A549 (cell line): ENCODE data around the gene C8A. TPM values are rescaled to one million over a fixed set of nuclear protein-coding genes. Genes with fewer than 3 reads are reported as not detected.

Source experiments
- ATAC-seq, 2 experiments: fragments of 200-7000 bp in 1 of 2; fragments of >200 bp in 1 of 2; cut with Nextera tagmentation in 1 of 2; cut with Tn5 transposase in 1 of 2; 3 replicates each; pipeline versions ENCODE4 v1.8.0 to v1.9.1; 2018 to 2020; ENCODE audit warnings: mild to moderate bottlenecking in 1 of 2, moderate library complexity in 1 of 2
- CTCF ChIA-PET: fragments of 300-600 bp; sonication (Branson Sonifier 250); formaldehyde crosslinking; extraction: SDS; loops from one replicate; lab custom pipeline; 2021; ENCODE audit warnings: antibody characterized with exemption, inconsistent platforms; lab: Yijun Ruan, JAX
- POLR2A ChIA-PET: fragments of 350-600 bp; formaldehyde crosslinking; extraction: SDS; loops from one replicate; lab custom pipeline; 2021; ENCODE audit warnings: antibody characterized with exemption, inconsistent platforms; lab: Yijun Ruan, JAX
- DNase-seq, 2 experiments: peaks; one replicate each; pipeline versions ENCODE4 v3.0.0 to v3.0.0-alpha.2; 2011 to 2016; ENCODE audit warnings: low read depth in 1 of 2, low spot score in 1 of 2
- FAIRE-seq: peaks from 2 replicates; lab custom pipeline; 2011; peaks lifted over from hg19 to GRCh38; lab: Jason Lieb, UNC
- H3K27ac ChIP-seq, 2 experiments: fragments of >200 bp; sonication (Bioruptor Twin); formaldehyde crosslinking; 3 replicates each; pipeline ENCODE4 v1.5.1; 2016 to 2017
- H3K4me1 ChIP-seq: fragments of >200 bp; sonication (Bioruptor Twin); formaldehyde crosslinking; 3 replicates; pipeline ENCODE4 v1.6.1; 2016
- H3K4me2 ChIP-seq: fragments of >200 bp; sonication (Bioruptor Twin); formaldehyde crosslinking; 3 replicates; pipeline ENCODE4 v1.6.1; 2016
- H3K4me3 ChIP-seq: fragments of >200 bp; sonication (Bioruptor Twin); formaldehyde crosslinking; 3 replicates; pipeline ENCODE4 v1.5.1; 2016
- H3K9me3 ChIP-seq: fragments of >200 bp; sonication (Bioruptor Twin); formaldehyde crosslinking; 3 replicates; pipeline ENCODE4 v1.6.1; 2016
- BCL3 ChIP-seq: fragments of >200 bp; sonication (Bioruptor Twin); formaldehyde crosslinking; IDR thresholded peaks from 3 replicates; pipeline ENCODE4 v1.6.1; 2016
- CBX8 ChIP-seq: fragments of 200-600 bp; sonication (generic); IDR thresholded peaks from 2 replicates; pipeline ENCODE4 v1.6.1; 2016
- CHD2 ChIP-seq: fragments of 150-350 bp; IDR thresholded peaks from 2 replicates; pipeline ENCODE4 v1.6.1; 2014; ENCODE audit warnings: low read length; ENCODE audit not compliant: partially characterized antibody
- EHF ChIP-seq: fragments of 250-450 bp; sonication (Bioruptor Pico); IDR thresholded peaks from 2 replicates; pipeline ENCODE4 v1.5.0; 2020; ENCODE audit warnings: mild to moderate bottlenecking
- EP300 ChIP-seq, 2 experiments: fragments of >200 bp; sonication (Bioruptor Twin); formaldehyde crosslinking; IDR thresholded peaks; 2 replicates in 1 of 2; 3 replicates in 1 of 2; pipeline ENCODE4 v1.6.1; 2016 to 2017
- FOSB ChIP-seq: fragments of 250-450 bp; sonication (Bioruptor Pico); IDR thresholded peaks from 2 replicates; pipeline ENCODE4 v1.5.0; 2020; ENCODE audit warnings: mild to moderate bottlenecking, moderate library complexity
- FOSL2 ChIP-seq, 2 experiments: fragments of 450-650 bp in 1 of 2; fragments of >200 bp in 1 of 2; sonication (Bioruptor Twin) in 1 of 2; formaldehyde crosslinking; IDR thresholded peaks; 2 replicates each; pipeline versions ENCODE4 v1.5.0 to v1.6.1; 2016 to 2020; ENCODE audit warnings: mild to moderate bottlenecking in 1 of 2, moderate library complexity in 1 of 2
- GATA3 ChIP-seq: IDR thresholded peaks from 2 replicates; pipeline ENCODE4 v1.6.1; 2012; ENCODE audit warnings: borderline replicate concordance
- HOXA7 ChIP-seq: fragments of 250-450 bp; sonication (Bioruptor Pico); IDR thresholded peaks from 2 replicates; pipeline ENCODE4 v1.5.0; 2020; ENCODE audit warnings: mild to moderate bottlenecking, moderate library complexity
- HOXB5 ChIP-seq: fragments of 250-450 bp; sonication (Bioruptor Pico); IDR thresholded peaks from 2 replicates; pipeline ENCODE4 v1.5.0; 2020; ENCODE audit warnings: mild to moderate bottlenecking, moderate library complexity
- JUN ChIP-seq, 2 experiments: fragments of >200 bp; sonication (Bioruptor Twin); formaldehyde crosslinking; IDR thresholded peaks; 2 replicates in 1 of 2; 3 replicates in 1 of 2; pipeline ENCODE4 v1.6.1; 2016 to 2017
- JUNB ChIP-seq: fragments of >200 bp; sonication (Bioruptor Twin); formaldehyde crosslinking; IDR thresholded peaks from 2 replicates; pipeline ENCODE4 v1.6.1; 2016
- KDM1A ChIP-seq: fragments of 200-600 bp; sonication (generic); IDR thresholded peaks from 2 replicates; pipeline ENCODE4 v1.6.1; 2016; ENCODE audit warnings: low read depth, mild to moderate bottlenecking
- MAZ ChIP-seq: fragments of 150-350 bp; IDR thresholded peaks from 2 replicates; pipeline ENCODE4 v1.6.1; 2014; ENCODE audit warnings: antibody characterized with exemption, low read depth, low read length, borderline replicate concordance
- NPAS2 ChIP-seq: fragments of 250-450 bp; sonication (Bioruptor Pico); IDR thresholded peaks from 2 replicates; pipeline ENCODE4 v1.8.0; 2022; ENCODE audit warnings: mild to moderate bottlenecking, moderate library complexity, borderline replicate concordance
- POLR2AphosphoS2 ChIP-seq: conservative IDR thresholded peaks from 2 replicates; pipeline ENCODE4 v1.6.1; 2012; ENCODE audit warnings: low read length, improper control_type of control experiment, inconsistent platforms
- SREBF2 ChIP-seq: fragments of 450-650 bp; IDR thresholded peaks from 2 replicates; pipeline ENCODE4 v1.6.1; 2014; ENCODE audit warnings: mild to moderate bottlenecking, moderate library complexity
- ZC3H11A ChIP-seq: fragments of 450-650 bp; IDR thresholded peaks from 2 replicates; pipeline ENCODE4 v1.6.1; 2014; ENCODE audit warnings: antibody characterized with exemption, mild to moderate bottlenecking
- ZSCAN20 ChIP-seq: fragments of 250-450 bp; sonication (Bioruptor Pico); IDR thresholded peaks from 2 replicates; pipeline ENCODE4 v1.8.0; 2022; ENCODE audit warnings: mild to moderate bottlenecking, moderate library complexity
- WGBS: methylation state at CpG from one replicate; pipeline ENCODE4 v1.1.6; 2017; ENCODE audit errors: missing lambda C conversion rate; 5-methylcytosine and 5-hydroxymethylcytosine counted together
- polyA plus RNA-seq, 4 experiments: library from polyadenylated mRNA; depleted of rRNA in 3 of 4; stranded (reverse); fragments of >200 nt; fragmentation: RNase III in 1 of 4; extraction: RNeasy Plus Mini Kit Qiagen cat#74134 plus additional on column Dnase treatment in 1 of 4; gene quantifications; 2 replicates in 3 of 4; 3 replicates in 1 of 4; pipeline ENCODE4 v1.2.3, GENCODE V29; 2011 to 2017
- TF ChIP-seq, protein P1 (sequence below): fragments of 250-450 bp; sonication (Bioruptor Pico); IDR thresholded peaks from 2 replicates; pipeline ENCODE4 v1.5.0; 2021; ENCODE audit warnings: mild to moderate bottlenecking, moderate library complexity, borderline replicate concordance
- TF ChIP-seq, protein P2 (sequence below): fragments of 200-600 bp; sonication (generic); IDR thresholded peaks from 2 replicates; pipeline ENCODE4 v1.6.1; 2016; ENCODE audit warnings: antibody characterized with exemption, mild to moderate bottlenecking, moderate library complexity
- TF ChIP-seq, protein P3 (sequence below): fragments of 150-350 bp; IDR thresholded peaks from 2 replicates; pipeline ENCODE4 v1.6.1; 2014; ENCODE audit warnings: low read depth, mild to moderate bottlenecking, low read length

The C8A gene
- polyA plus RNA-seq, 2 of the 4 experiments (the other 2 are of a cell fraction) = not detected

DNA sequence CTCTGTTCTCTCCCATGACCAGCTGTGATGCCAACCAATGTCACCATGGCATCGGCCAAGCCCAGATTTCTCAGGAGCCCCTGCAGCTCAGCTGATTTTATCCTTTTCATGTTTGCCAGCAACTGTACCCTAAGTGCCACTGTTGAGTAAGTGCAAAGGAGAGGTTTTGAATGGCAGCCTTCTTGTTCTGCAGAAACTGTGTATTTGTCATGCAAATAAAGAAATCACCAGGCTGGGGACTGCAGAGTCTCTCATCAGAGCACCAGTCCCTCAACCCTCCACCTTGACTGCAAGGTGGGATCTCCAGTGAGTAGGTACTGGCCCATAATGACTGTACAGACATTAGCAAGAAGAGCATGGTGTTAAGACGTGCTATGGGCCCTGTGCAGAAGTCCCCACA, 84.6 kb downstream of the C8A start (continued):
- no peak for TF ChIP-seq BCL3
- TF ChIP-seq, protein P1, sequence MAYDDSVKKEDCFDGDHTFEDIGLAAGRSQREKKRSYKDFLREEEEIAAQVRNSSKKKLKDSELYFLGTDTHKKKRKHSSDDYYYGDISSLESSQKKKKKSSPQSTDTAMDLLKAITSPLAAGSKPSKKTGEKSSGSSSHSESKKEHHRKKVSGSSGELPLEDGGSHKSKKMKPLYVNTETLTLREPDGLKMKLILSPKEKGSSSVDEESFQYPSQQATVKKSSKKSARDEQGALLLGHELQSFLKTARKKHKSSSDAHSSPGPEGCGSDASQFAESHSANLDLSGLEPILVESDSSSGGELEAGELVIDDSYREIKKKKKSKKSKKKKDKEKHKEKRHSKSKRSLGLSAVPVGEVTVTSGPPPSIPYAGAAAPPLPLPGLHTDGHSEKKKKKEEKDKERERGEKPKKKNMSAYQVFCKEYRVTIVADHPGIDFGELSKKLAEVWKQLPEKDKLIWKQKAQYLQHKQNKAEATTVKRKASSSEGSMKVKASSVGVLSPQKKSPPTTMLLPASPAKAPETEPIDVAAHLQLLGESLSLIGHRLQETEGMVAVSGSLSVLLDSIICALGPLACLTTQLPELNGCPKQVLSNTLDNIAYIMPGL (CRISPR knock-in tag) = no peak
- no peak for TF ChIP-seq HOXA7 (CRISPR knock-in tag)
- no peak for TF ChIP-seq CBX8

DNA sequence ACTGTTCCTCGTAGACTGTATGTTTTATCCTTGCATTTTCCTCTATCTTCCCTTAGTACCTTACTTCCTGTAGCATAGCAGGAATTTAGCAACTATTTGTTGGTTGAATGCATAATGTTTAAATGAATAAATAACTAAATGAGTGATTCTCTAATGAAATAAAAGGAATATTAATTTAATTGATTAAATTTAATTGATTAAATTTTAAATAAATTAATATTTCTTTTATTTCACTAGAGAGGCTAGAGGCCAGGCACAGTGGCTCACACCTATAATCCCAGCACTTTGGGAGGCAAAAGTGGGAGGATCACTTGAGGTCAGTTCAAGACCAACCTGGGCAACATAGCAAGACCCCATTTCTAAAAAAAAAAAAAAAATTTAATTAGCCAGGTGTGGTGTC, 85.4 kb downstream of the C8A start:
- Histone ChIP-seq H3K4me2 (no peak overlapping the region), H3K27ac (no peak overlapping the region), H3K4me3 (no peak overlapping the region), H3K9me3 (no peaks in the 10 kb centered on the region), H3K4me1 (no peaks in the 10 kb centered on the region)
- no peak for TF ChIP-seq EHF (CRISPR knock-in tag)
- no peak for TF ChIP-seq CHD2
- no peak for TF ChIP-seq ZC3H11A
- no peak for TF ChIP-seq HOXB5 (CRISPR knock-in tag)
- TF ChIP-seq JUN (IDR thresholded peaks at IDR 0.05) = no peak
- no peak for TF ChIP-seq EP300 (IDR thresholded peaks at IDR 0.05)
- TF ChIP-seq ZSCAN20 (CRISPR knock-in tag) = no peak
- TF ChIP-seq, protein P2, sequence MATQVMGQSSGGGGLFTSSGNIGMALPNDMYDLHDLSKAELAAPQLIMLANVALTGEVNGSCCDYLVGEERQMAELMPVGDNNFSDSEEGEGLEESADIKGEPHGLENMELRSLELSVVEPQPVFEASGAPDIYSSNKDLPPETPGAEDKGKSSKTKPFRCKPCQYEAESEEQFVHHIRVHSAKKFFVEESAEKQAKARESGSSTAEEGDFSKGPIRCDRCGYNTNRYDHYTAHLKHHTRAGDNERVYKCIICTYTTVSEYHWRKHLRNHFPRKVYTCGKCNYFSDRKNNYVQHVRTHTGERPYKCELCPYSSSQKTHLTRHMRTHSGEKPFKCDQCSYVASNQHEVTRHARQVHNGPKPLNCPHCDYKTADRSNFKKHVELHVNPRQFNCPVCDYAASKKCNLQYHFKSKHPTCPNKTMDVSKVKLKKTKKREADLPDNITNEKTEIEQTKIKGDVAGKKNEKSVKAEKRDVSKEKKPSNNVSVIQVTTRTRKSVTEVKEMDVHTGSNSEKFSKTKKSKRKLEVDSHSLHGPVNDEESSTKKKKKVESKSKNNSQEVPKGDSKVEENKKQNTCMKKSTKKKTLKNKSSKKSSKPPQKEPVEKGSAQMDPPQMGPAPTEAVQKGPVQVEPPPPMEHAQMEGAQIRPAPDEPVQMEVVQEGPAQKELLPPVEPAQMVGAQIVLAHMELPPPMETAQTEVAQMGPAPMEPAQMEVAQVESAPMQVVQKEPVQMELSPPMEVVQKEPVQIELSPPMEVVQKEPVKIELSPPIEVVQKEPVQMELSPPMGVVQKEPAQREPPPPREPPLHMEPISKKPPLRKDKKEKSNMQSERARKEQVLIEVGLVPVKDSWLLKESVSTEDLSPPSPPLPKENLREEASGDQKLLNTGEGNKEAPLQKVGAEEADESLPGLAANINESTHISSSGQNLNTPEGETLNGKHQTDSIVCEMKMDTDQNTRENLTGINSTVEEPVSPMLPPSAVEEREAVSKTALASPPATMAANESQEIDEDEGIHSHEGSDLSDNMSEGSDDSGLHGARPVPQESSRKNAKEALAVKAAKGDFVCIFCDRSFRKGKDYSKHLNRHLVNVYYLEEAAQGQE = no peak
- TF ChIP-seq, protein P3, sequence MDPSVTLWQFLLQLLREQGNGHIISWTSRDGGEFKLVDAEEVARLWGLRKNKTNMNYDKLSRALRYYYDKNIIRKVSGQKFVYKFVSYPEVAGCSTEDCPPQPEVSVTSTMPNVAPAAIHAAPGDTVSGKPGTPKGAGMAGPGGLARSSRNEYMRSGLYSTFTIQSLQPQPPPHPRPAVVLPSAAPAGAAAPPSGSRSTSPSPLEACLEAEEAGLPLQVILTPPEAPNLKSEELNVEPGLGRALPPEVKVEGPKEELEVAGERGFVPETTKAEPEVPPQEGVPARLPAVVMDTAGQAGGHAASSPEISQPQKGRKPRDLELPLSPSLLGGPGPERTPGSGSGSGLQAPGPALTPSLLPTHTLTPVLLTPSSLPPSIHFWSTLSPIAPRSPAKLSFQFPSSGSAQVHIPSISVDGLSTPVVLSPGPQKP = no peak
- TF ChIP-seq, protein P1 (CRISPR knock-in tag) = no peak
- DNase-seq (no peak), FAIRE-seq (no peak), ATAC-seq (no peak)
- CTCF ChIA-PET = no interaction called here
- 0% methylated on average over 1 of the region's 1 CpG for WGBS
- POLR2A ChIA-PET = no interaction called here

DNA sequence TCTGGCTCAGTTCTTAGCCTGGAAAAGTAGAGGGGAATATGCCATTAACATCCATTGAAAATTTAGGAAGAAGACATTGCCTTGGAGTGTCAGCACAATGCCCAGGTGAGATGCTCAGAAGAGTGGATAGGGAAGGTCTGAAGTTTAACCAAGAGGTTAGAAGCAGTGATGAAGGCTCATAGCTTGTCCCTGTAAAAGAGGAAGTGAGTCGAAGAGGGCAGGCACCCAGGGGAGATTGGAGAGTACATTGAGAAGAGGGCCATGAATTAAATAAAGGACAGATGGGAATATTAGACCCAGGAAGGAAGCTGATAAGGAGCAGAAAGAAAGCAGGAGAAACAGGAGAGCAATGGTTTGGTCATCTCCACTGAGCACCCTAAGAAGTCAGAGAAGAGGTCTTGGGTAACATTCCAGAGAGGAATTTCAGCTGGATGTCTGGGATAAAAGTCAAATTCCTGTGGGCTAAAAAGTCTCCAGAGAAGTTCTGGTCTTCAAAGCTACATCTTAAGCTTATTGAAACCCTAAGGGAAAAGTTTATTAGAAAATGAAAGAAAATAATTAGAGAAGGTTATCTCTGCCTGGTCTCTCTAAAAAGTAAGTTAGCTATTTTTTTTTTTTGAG, 93.9 kb downstream of the C8A start:
- Histone ChIP-seq H3K27ac (no peak overlapping the region), H3K4me1 (no peaks in the 10 kb centered on the region), H3K4me3 (no peak overlapping the region), H3K4me2 (no peak overlapping the region), H3K9me3 (no peaks in the 10 kb centered on the region)
- ATAC-seq (no peak), DNase-seq (no peak), FAIRE-seq (no peak)
- POLR2A ChIA-PET = no interaction called here
- TF ChIP-seq HOXA7 (CRISPR knock-in tag) = no peak
- no peak for TF ChIP-seq NPAS2 (CRISPR knock-in tag)
- no peak for TF ChIP-seq KDM1A
- TF ChIP-seq, protein P3 = no peak
- TF ChIP-seq FOSL2 (IDR thresholded peaks at IDR 0.05) = no peak
- TF ChIP-seq FOSL2 (CRISPR knock-in tag; IDR thresholded peaks at IDR 0.05) = no peak
- no peak for TF ChIP-seq MAZ
- no peak for TF ChIP-seq JUNB
- no peak for TF ChIP-seq FOSB
- TF ChIP-seq GATA3 = no peak
- no peak for TF ChIP-seq POLR2AphosphoS2
- TF ChIP-seq SREBF2 = no peak
- CTCF ChIA-PET = no interaction called here
- 0% methylated on average over 1 of the region's 1 CpG for WGBS
